PC-3 (cell line): ENCODE results near the gene PCGF1.
"Not testable (repeated sequence)": the region's sequence is repeated elsewhere in the genome, so short reads cannot be mapped to it uniquely, and the experiment has no call there.

Experiments used
- CTCF ChIP-seq: fragments of 300-600 bp; sonication (generic); conservative IDR thresholded peaks from 2 replicates; pipeline ENCODE4 v1.5.1; 2017; ENCODE audit warnings: antibody characterized with exemption, low read depth, mild to moderate bottlenecking, low read length
- EZH2 ChIP-seq: fragments of 300-600 bp; sonication (generic); IDR thresholded peaks from one replicate; pipeline ENCODE4 v1.6.1; 2017; ENCODE audit warnings: antibody characterized with exemption, mild to moderate bottlenecking, low read length; ENCODE audit not compliant: unreplicated experiment

- not testable (repeated sequence) for TF ChIP-seq EZH2, CTCF
These were observed 23.8 kb downstream of the PCGF1 start for GRCh38 chr2:74483675-74484164.
